Stimulated activated CD8-positive, alpha-beta memory T cell treated with anti-CD3 and anti-CD28 coated beads, Interleukin-12 subunit alpha, Interleukin-12 subunit beta, amount 100 ng/mL, for 1 hour (primary cell): ENCODE measurements around the gene FAM149A.

ENCODE experiments used
- DNase-seq: peaks from one replicate; pipeline ENCODE4 v3.0.0-alpha.2; 2020; ENCODE audit warnings: low read depth

Gene FAM149A

DNA sequence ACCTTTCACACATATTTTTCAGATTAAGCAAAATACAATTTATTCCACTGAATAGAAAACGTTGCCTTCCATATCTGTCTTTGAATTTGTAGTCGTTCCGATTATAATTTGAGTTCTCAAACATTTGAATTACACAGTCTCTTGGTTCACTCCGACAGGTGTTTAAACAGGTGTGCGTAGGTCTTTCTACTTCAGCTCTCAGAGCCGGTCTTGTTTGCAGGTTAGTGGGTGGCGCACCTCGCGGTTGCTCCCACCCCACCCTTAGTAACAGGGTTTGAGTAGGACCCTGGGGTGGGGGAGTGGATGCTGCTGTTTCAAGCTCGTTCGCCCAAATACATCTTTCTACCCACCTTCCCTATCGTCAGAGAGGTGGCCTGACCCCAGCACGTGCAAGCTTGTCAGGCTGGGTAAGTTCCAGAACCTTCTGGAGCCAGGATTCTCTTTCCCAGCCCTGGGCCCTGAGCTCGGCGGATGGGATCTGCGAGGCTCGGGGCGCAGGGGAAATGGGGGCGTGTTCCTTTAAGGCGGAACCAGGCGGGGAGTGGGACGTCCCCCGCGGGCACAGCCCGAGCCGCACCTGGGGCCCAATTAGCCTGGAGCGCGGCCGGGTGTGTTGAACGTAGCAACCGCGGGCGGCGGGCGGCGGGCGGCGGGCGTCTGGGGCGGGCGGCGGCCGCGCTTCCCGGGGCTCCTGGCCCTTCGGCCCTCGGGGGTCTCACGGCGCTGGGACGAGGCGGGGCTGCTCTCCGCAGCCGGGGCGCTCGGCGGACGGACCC, at the start of gene FAM149A:
TSS of gene FAM149A (plus strand) at position 591 of the 776 bp plus-strand sequence.
- peak; percentile 35 for DNase-seq

DNA sequence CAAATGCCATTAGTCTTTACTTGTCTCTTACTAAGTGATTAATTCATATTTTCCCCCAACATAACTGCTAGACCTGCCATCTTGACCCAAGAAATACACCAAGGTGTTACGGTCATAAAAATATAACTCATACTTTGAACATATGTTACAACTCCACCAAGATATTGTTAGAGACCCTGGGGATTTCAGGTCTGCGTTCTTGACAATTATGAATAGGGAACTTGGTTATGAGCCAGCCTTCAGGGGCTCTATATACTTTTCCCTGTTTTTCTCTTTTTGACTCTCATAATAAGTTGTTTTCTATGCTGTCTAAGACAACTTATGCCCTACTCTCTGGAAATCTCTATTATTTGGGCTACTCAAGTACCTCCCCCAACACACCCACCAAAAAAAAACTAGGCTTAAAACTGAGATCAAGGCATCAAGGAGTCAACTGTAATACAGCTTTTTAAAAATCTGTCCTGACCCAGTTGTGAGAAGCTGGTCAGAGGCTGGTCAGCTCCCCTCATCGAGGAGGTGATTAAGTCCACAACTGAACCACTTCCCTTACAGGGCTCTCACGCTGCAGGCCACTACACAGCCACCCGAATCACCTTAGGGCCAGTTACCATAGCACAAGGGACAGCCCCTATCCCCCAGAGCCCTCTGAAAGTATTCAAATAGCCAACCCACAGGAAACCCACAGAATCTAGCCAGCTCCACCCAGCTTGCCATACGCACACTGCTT, 46.1 kb upstream of the FAM149A start:
- DNase-seq, result no peak

DNA sequence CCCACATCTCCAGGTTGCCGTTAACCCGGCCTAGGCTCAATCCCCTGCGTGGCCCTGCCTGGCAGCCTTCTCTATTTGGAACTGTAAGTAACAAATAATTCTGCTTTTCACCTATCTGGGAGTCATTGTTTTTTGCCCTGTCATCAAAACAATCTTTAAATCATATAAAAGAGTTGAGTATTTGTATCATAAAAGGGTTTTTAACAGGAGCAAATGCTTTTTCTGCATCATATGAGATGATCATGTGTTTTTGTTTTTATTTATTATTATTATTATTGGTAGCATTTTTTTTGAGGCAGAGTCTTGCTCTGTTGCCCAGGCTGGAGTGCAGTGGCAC, 45.6 kb upstream of the FAM149A start:
- DNase-seq, result no peak

DNA sequence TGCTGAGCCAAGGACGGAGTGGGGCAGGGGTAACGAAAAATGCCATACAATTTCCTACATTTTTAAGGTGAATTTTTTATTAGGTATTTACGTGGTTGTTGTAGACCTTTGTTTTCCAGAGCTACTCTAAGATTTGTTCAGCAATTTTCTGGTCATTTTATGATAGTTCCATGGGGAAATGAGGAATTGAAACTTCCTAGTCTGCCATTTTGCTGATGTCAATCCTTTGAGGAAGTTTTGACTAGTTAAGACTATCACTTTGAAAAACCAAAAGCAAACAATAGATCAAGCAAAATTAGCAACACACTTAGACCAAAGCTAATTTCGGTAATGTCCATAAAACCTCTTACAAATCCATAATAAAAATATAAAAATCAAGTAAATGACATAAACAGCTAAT, 42.6 kb upstream of the FAM149A start:
- DNase-seq, result no peak

DNA sequence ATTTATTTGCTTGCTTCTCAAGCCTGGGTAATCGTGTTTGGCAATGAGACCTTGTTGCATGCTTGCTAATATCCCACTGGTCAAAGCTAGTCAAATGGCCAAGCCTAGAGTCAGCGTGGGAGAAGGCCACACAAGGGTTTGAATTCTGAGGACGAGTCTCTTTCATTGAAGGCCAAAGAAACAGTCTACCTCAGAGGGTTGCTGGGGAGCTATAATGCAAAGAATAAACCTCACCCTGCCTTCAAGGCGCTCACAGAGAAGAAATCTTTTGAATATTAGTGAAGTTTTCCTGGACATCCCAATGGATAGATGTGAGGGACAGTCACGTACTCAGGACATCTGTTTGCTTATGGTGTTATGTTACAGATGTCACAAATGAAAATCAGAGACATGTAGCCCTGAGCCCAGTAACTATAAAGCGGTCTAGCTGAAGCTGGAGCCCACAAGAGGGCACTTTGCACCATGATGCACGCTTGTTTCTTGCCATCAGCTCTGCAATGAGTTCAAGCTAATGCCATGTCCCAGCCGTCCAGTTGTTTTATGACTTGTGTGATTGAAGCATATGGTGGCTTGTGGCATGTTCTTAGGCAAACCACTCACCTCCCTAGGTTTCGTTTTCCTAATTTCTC, 36.6 kb upstream of the FAM149A start:
- DNase-seq, result no peak

DNA sequence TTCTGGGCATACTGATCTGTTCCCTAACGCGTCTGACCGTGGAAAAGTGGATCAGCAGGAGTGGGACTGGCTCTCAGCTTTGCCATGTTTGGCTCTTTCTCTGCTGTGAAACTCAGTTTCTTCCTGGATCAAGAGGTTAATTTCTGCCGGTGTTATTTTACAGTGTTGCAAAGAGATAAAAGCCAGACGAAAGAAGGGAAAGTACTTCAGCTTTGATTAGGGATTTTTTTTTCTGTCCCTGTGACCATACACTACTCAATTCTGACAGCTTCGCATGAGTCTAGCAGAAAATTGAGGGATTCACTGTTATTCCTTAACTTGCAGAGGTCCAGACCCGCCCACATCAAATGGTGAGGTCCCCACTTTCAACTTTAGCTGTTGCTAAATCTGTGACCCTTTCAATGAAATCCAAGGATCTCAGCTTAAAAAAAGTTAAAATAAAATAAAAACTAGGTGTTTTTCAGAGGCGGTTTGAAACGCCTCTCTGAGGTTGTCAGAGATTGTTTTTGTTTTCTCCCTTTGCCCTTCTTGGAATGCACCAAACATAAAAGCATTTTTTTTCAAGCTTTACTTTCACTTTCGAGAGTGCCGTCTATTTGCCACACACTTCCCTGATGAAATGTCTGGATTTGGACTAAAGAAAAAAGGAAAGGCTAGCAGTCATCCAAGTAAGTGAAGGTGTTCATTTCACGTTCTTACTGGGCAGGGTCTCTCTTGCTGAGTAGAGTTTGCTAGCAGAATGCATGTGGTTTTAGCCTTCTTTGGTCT, 35.7 kb upstream of the FAM149A start, which contains the start of gene TLR3:
TSS of gene TLR3 (plus strand) at position 576 of the 768 bp plus-strand sequence. CDS start 7,464 bp downstream, outside the sequence.
- no peak for DNase-seq

DNA sequence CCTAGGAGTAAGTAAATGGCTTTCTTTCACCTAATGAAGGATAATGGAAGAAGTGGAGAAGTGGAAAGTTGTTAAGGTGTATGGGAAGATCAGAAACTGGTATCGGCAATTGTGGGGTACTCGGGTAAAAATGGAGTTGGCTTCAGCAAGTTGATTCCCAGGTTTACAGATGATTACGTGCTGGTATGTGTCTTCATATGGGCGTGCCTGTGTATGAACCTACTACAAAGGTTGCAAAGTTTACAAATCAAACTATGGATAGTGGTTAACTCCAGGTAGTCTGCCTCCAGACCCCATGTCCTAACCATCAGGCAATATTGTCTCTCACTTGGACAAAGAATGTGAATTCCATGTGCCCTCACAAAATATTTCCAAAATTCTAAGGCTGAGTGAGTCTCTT, 34.8 kb upstream of the FAM149A start:
- no peak for DNase-seq

DNA sequence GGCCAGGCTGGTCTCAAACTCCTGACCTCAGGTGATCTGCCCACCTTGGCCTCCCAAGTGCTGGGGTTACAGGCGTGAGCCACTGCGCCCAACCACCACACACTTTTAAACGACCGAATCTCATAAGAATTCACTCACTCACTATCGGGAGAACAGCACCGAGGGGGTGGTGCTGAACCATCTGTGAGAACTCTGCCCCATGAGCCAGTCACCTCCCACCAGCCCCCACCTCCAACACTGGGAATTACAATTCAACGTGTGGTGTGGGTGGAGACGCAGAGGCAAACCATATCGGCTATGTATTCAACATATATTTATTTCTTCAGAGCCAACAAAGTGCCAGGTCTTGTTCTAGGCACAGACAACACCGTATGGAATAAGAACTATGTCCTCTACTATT, 32.0 kb upstream of the FAM149A start:
- DNase-seq, result no peak

DNA sequence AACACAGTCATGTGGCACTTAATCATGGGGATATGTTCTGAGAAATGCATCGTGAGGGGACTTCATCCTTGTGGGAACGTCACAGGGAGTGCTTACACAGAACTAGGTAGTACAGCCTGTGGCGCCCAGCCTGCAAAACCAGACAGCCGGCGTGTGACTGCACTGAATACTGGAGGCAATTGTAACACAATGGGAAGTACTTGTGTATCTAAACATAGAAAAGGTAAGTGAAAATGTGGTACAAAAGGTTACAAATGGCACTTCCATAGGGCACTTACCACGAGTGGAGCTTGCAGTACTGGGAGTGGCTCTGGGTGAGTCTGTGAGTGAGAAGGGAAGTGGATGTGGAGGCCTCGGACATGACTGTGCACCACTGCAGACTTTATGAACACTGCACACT, 30.3 kb upstream of the FAM149A start:
- DNase-seq, result no peak

DNA sequence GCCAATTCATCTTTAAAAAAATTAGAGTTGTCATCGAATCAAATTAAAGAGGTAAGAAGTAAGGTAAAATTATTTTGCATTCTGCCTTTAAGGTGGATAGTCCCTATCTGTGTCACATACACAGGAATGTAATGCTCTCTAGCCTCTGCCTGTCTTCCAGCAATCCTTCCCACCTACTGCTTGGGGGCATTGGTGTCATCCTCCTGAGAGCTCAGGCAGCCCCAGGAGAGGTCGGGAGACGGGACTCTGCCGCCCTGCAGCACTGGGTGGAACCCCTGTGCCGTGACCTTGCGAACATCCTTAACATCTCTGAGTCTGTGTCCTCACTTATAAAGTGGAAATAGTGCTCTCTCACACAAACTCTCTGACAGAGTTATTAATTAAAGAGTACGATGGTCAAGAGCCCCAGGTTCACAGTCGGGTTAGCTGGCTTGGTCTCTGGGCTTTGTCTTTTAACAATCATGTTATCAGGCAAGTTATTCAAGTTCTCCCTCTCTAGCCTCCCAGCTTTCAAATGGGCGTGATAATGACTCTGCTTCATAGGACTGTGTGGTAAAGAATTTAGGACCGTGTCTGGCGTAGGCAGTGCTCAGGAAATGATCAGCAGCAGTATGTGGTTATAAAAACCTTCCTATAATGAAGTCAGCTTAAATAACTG, 25.4 kb upstream of the FAM149A start:
- no peak for DNase-seq

DNA sequence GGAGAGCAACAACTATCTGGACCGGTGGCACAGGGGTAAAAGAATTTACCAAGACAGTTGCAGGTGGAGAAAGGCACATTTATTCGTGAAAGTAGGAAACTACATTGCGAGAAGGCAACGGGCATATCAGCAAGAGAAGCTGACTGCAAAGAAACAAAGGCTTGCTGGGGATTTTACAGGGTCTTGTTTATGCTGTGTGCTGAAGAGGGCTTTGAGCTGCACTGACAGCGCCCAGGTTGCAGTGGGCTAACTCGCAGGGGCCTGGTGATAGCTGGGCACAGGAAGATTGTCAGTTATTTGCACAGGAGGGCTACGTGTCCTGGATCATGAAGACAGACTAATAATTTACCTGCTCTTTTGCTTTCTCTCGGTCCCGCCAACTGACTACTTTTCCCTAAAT, 24.8 kb upstream of the FAM149A start:
- DNase-seq, result no peak

DNA sequence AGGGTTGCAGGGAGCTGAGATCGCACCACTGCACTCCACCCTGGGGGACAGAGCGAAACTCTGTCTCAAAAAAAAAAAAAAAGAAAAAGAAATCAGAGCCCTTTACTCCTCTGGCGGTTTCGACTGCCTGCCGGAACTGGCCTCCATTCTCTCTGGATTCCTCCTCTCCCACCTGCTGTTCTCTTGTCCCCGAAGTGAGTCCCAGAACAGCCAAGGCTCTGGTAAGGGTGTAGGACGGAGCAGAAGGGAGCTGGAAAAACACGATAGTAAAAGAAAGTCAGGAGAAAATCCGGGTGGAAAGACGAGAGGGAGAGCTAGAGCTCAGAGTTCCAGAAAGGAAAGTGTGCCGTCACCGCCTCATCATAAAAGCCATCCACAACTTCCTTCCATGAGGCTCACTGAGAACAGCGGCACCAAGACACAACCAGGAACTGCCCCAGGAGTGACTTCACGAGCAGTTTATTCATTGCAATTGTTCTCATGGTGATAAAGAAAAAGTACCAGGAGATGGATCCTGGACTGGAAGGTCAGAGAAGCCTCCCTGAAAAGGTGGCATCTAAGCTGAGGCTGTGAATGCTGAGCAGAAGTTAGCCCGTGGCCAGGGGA, 23.2 kb upstream of the FAM149A start:
- DNase-seq, result no peak

DNA sequence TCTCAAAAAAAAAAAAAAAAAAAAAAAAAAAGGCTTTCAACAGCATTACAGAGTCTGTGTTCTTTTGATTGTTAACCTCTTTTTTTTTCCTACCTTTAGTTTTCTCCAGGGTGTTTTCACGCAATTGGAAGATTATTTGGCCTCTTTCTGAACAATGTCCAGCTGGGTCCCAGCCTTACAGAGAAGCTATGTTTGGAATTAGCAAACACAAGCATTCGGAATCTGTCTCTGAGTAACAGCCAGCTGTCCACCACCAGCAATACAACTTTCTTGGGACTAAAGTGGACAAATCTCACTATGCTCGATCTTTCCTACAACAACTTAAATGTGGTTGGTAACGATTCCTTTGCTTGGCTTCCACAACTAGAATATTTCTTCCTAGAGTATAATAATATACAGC, 22.3 kb upstream of the FAM149A start:
- no peak for DNase-seq

DNA sequence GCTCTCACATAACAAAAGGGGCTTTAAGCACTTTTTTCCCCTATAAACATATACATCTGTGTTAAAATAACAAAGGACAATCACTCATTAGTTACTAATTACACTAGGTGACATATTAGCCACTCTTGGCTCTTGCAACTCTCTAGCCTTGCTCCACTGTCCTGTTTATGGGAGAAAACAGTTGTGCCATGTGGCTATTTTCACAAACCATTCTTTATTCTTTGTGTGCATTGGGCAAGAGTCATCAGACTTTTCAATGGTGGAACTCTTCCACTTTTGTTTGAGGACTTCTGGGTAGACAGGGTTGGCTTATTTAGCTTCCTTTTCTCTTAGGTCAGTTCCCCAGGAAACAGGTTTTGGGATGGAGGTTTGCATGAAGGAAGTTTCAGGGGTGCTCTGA, 16.0 kb upstream of the FAM149A start:
- no peak for DNase-seq

DNA sequence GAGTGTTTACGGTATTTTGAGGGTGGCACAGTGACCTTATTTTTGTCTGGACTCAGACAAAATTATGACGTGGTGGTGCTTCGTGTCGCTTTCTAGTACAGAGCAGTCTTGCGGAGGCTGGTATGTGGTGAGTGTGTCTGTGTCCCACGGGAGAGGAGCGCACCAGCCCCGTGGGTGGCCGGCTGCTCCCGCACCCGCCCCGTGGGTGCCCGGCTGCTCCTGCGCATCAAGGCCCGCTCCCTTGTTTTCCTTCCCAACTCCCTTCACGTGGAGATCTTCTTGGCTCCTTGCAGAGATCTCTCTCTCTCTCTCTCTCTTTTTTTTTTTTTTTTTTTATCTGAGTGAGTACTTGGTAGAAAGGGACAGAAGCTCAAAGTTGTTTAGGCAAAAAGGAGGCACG, 12.2 kb upstream of the FAM149A start:
- no peak for DNase-seq

DNA sequence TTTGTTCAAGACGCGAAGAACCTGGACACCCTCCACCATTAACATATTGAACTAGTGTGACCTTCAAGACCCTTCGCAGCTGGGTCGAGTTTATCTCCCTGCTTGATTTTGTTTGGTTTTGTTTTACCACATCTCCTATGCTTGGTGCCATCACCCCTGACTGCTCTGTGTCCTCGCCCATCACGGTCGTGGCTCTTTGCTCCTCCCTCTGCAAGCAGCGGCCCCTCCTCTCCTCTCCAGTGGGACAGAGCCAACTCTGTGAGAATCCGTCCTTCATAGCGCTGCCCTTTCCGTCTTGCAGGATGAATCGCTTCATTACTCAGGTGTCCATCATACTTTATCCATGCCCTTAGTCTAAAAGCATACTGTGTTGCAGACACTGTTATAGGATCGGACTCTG, 9.1 kb upstream of the FAM149A start:
- DNase-seq, result no peak

DNA sequence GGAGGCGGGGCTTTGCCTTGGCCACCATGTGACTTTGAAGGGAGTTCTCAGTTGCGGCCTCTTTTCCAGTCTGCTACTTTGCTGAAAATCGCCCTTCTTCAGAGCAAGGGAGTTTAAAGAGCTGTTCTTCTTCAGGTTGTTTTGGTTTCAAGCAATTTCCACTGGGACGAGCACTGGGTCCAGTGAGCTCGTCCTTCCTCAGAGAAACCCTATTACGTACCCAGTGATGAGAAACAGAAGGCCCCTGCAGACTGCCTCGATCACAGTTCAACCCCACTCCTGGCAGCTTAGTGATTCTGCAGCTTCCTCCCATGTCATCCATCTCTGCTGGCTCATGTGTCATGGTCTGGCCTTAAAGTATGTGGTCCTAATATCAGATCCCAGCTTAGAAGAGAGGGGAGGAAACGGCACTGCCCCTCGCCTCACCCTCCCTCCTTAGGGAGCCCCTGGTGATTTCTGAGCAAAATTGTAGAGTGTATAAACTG, 7.8 kb upstream of the FAM149A start:
- DNase-seq, result no peak

DNA sequence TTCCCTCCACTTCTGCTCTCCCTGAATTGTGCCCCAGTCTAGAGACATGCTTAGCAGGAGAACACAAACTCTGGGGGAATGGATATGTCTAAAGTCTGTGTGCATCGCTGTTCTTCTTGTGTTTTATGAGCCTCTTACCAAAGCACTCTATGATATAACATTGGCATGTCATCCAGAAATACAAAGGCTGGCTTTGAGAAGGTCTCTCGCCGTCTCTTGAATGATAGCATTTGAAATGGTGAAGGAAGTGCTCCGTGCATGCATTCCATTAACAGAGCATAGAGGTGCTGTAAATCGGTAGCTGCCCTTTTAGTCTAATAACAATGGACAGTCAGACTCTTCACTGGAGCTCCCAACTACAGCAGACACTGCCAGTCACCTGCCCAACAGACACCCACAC, 7.1 kb upstream of the FAM149A start:
- DNase-seq, result no peak

DNA sequence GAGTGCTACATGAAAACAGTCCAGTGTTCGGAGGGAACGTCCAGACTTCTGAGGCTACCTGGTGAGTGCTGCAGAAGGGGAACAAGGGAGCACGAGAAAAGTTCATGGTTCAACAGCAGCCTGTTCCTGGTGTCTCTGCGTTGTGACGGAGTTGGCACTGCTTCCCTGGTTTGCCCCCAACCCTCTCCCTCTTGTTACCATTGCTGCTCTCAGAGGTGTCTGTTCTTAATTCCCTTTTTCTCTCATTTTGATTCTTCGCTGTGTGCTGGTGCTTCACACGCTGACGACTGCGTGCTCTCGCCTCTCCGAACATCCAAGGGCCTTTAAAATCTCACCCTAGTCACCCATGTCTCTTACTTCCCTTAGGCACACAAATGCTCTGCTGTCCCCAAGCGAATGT, 1.6 kb upstream of the FAM149A start:
- no peak for DNase-seq

DNA sequence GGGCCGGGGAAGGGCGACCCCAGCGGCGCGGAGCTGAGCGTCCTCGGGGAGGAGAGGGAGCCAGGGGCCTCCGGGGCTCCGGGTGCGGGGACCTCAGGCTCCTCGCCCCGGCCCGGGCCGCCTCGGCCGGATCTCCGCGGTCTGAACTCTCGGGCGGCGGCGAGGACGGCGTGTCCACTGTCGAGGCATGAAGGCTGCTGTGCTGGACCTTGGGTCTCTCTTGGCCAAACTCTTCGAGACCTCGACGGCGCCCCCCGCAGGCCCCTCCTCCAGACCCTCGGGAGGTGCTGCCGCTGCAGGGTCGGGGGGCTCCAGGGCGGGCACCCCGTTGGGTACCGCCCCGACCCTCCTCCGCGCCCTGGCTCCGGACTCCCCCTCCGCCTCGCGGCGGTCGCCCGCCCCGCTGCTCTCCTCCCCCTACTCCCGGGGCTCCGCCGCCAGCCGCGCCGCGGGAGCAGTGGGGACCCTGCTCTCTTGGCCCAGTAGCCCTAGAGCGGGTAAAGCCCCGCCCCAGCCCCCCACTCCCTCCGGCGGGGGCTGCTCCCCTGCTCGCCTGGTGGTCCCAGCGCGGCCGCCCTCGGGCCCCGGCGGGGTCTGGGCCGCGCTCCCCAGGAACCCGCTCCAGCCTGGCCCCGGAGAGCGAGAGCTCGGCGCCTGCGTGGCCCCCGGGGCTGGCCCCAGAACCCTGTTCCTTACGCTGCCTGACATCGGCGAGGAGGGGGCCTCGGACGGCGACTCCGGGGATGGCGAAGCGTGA, 564 bp downstream of the FAM149A start:
- no peak for DNase-seq
